ENCODE results near the gene PAX3.

DNA sequence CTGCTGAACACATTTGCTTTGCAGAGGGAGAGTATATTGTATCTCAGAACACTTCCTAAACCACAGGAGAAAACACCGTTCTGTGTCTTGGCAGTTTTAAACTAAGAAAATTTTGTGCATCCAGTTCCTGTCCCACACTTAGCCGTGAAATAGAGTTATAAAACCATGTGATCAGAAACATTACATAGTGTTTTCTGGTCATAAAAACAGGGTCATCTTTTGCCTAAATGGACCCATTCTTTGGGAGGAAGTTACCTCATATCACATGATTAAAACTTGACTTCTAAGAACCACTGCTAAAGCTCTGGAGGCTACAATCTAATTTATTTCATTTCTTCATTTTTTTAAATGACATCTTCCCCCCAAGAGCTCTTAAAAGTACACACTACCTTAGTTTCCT lies 138.7 kb downstream of the PAX3 start:
- no peak for TF ChIP-seq EZH2 (IDR thresholded peaks at IDR 0.05; ENCODE audit: borderline replicate concordance, low read depth, low read length, severe bottlenecking)
- TF ChIP-seq, protein P1, sequence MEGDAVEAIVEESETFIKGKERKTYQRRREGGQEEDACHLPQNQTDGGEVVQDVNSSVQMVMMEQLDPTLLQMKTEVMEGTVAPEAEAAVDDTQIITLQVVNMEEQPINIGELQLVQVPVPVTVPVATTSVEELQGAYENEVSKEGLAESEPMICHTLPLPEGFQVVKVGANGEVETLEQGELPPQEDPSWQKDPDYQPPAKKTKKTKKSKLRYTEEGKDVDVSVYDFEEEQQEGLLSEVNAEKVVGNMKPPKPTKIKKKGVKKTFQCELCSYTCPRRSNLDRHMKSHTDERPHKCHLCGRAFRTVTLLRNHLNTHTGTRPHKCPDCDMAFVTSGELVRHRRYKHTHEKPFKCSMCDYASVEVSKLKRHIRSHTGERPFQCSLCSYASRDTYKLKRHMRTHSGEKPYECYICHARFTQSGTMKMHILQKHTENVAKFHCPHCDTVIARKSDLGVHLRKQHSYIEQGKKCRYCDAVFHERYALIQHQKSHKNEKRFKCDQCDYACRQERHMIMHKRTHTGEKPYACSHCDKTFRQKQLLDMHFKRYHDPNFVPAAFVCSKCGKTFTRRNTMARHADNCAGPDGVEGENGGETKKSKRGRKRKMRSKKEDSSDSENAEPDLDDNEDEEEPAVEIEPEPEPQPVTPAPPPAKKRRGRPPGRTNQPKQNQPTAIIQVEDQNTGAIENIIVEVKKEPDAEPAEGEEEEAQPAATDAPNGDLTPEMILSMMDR (IDR thresholded peaks at IDR 0.05; ENCODE audit: borderline replicate concordance, extremely low read depth, low read length, poor library complexity, severe bottlenecking), result no peak
